NB4 (cell line): ENCODE data around the gene XDH.

ENCODE experiments used
- CTCF ChIP-seq: IDR thresholded peaks from one replicate; pipeline ENCODE4 v1.5.1; 2012; ENCODE audit warnings: low read depth, low read length
- POLR2A ChIP-seq: IDR thresholded peaks from 2 replicates; pipeline ENCODE4 v1.6.1; 2011; ENCODE audit warnings: mild to moderate bottlenecking; ENCODE audit not compliant: insufficient read length; ENCODE audit errors: extremely low read depth

DNA sequence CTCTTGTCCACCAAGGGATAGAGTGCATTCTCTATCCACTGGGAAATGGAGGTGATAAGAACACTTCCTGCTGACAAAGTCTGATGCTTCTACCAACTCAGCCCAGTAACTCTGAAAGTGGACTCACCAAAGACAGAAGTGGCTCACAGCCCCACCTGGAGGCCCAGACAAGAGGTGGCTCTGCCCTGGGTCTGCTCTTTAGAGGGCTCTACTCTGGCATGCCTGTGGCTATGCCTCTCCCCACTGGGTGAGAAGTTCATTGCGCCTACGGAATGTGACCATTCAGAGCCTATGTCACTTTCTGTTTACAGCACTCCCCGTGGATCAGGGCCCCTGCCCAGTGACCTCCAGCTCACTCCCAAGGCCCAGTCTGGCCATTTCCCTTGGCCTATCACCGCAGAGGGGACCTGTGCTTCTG lies 13.5 kb upstream of the XDH start:
- TF ChIP-seq CTCF, result peak; percentile 5
- no peak for TF ChIP-seq POLR2A
